Muscle layer of colon (tissue), 2 donors: ENCODE data around the gene SLC39A9.

ENCODE experiments used
- H3K27ac ChIP-seq: one replicate; pipeline ENCODE4 v1.7.0; 2013; ENCODE audit warnings: low read depth, mild to moderate bottlenecking, low read length, moderate library complexity
- H3K27me3 ChIP-seq, 2 donors: one replicate each; pipeline ENCODE4 v1.7.0; 2013; ENCODE audit warnings: low read length in 2 of 2, mild to moderate bottlenecking in 2 of 2; ENCODE audit not compliant: insufficient read depth in 2 of 2, control insufficient read depth in 1 of 2
- H3K36me3 ChIP-seq: one replicate; pipeline ENCODE4 v1.7.0; 2013; ENCODE audit warnings: mild to moderate bottlenecking, low read length; ENCODE audit not compliant: insufficient read depth
- H3K4me1 ChIP-seq: one replicate; pipeline ENCODE4 v1.7.0; 2013; ENCODE audit warnings: mild to moderate bottlenecking, low read length; ENCODE audit not compliant: insufficient read depth
- H3K4me3 ChIP-seq, 2 donors: one replicate each; pipeline ENCODE4 v1.7.0; 2013; ENCODE audit warnings: low read length in 2 of 2, low read depth in 1 of 2, mild to moderate bottlenecking in 1 of 2, moderate library complexity in 1 of 2
- H3K9ac ChIP-seq: one replicate; pipeline ENCODE4 v1.7.0; 2013; ENCODE audit warnings: low read length
- H3K9me3 ChIP-seq: one replicate; pipeline ENCODE4 v1.7.0; 2013; ENCODE audit warnings: mild to moderate bottlenecking, low read length
- donor health status: abdominal sarcoma.
- donor health status: Adenocarcinoma of cecum.

SLC39A9 gene

GRCh38 chr14:69398053-69398817 lies at the start of gene SLC39A9, which contains the start of gene ERH:
TSS of gene SLC39A9 (plus strand) at chr14:69398692. CDS start at chr14:69399370, 678 bp downstream.
TSS of gene ERH (minus strand) at chr14:69398299. CDS start at chr14:69398233, 66 bp downstream.
- H3K4me3 ChIP-seq = peak within 1 kb of the TSS; percentile 73 to 91
- peaks cover 25% of the 10 kb centered on the region for H3K36me3 ChIP-seq
- H3K9ac ChIP-seq = peak within 1 kb of the TSS; percentile 80
- H3K27ac ChIP-seq = peak within 1 kb of the TSS; percentile 89
- no peaks in the 10 kb centered on the region for H3K27me3 ChIP-seq
- peaks cover 46% of the 10 kb centered on the region for H3K4me1 ChIP-seq
- no peaks in the 10 kb centered on the region for H3K9me3 ChIP-seq

GRCh38 chr14:69349091-69349777 lies 49.3 kb upstream of the SLC39A9 start:
- no peak overlapping the region for H3K9ac ChIP-seq
- H3K9me3 ChIP-seq = no peaks in the 10 kb centered on the region
- no peaks in the 10 kb centered on the region for H3K36me3 ChIP-seq
- H3K4me1 ChIP-seq = no peaks in the 10 kb centered on the region
- no peak overlapping the region for H3K4me3 ChIP-seq
- no peaks in the 10 kb centered on the region for H3K27me3 ChIP-seq
- H3K27ac ChIP-seq = no peak overlapping the region

GRCh38 chr14:69350892-69351291 lies 47.6 kb upstream of the SLC39A9 start:
- H3K27me3 ChIP-seq = no peaks in the 10 kb centered on the region
- no peak overlapping the region for H3K9ac ChIP-seq
- peaks cover 12% of the 10 kb centered on the region for H3K4me1 ChIP-seq
- no peak overlapping the region for H3K4me3 ChIP-seq
- no peaks in the 10 kb centered on the region for H3K9me3 ChIP-seq
- no peak overlapping the region for H3K27ac ChIP-seq
- H3K36me3 ChIP-seq = no peaks in the 10 kb centered on the region

GRCh38 chr14:69351385-69351784 lies 47.1 kb upstream of the SLC39A9 start:
- Histone ChIP-seq H3K9ac (no peak overlapping the region), H3K27ac (no peak overlapping the region), H3K27me3 (no peaks in the 10 kb centered on the region), H3K9me3 (no peaks in the 10 kb centered on the region), H3K4me3 (no peak overlapping the region), H3K36me3 (no peaks in the 10 kb centered on the region), H3K4me1 (peaks cover 16% of the 10 kb centered on the region)

- H3K4me1 ChIP-seq = peaks cover 16% of the 10 kb centered on the region
- H3K36me3 ChIP-seq = no peaks in the 10 kb centered on the region
- H3K9ac ChIP-seq = no peak overlapping the region
- H3K27me3 ChIP-seq = no peaks in the 10 kb centered on the region
- no peak overlapping the region for H3K4me3 ChIP-seq
- H3K9me3 ChIP-seq = no peaks in the 10 kb centered on the region
- no peak overlapping the region for H3K27ac ChIP-seq
Measured at GRCh38 chr14:69351911-69352310, 46.6 kb upstream of the SLC39A9 start.

GRCh38 chr14:69353168-69353567 lies 45.3 kb upstream of the SLC39A9 start:
- no peak overlapping the region for H3K27ac ChIP-seq
- H3K36me3 ChIP-seq = no peaks in the 10 kb centered on the region
- no peaks in the 10 kb centered on the region for H3K27me3 ChIP-seq
- no peak overlapping the region for H3K4me3 ChIP-seq
- peaks cover 16% of the 10 kb centered on the region for H3K4me1 ChIP-seq
- H3K9me3 ChIP-seq = no peaks in the 10 kb centered on the region
- H3K9ac ChIP-seq = no peak overlapping the region

GRCh38 chr14:69354383-69355153 lies 43.9 kb upstream of the SLC39A9 start:
- Histone ChIP-seq H3K4me1 (peaks cover 16% of the 10 kb centered on the region), H3K9ac (no peak overlapping the region), H3K4me3 (no peak overlapping the region), H3K9me3 (no peaks in the 10 kb centered on the region), H3K27me3 (no peaks in the 10 kb centered on the region), H3K27ac (no peak overlapping the region), H3K36me3 (no peaks in the 10 kb centered on the region)

- Histone ChIP-seq H3K4me3 (no peak overlapping the region), H3K9ac (no peak overlapping the region), H3K36me3 (no peaks in the 10 kb centered on the region), H3K27ac (peak overlapping the region; percentile 14), H3K9me3 (no peaks in the 10 kb centered on the region), H3K27me3 (no peaks in the 10 kb centered on the region), H3K4me1 (peaks cover 16% of the 10 kb centered on the region)
Measured at GRCh38 chr14:69355154-69355597, 43.3 kb upstream of the SLC39A9 start.

GRCh38 chr14:69355607-69356281 lies 42.7 kb upstream of the SLC39A9 start:
- H3K27me3 ChIP-seq = no peaks in the 10 kb centered on the region
- no peaks in the 10 kb centered on the region for H3K36me3 ChIP-seq
- peaks cover 16% of the 10 kb centered on the region for H3K4me1 ChIP-seq
- no peak overlapping the region for H3K9ac ChIP-seq
- H3K4me3 ChIP-seq = no peak overlapping the region
- H3K9me3 ChIP-seq = no peaks in the 10 kb centered on the region
- peak overlapping the region; percentile 21 for H3K27ac ChIP-seq

GRCh38 chr14:69356903-69357543 lies 41.5 kb upstream of the SLC39A9 start:
- Histone ChIP-seq H3K36me3 (no peaks in the 10 kb centered on the region), H3K4me3 (no peak overlapping the region), H3K9me3 (no peaks in the 10 kb centered on the region), H3K27me3 (no peaks in the 10 kb centered on the region), H3K4me1 (peaks cover 16% of the 10 kb centered on the region), H3K27ac (no peak overlapping the region), H3K9ac (no peak overlapping the region)
